Epithelial cell of proximal tubule (primary cell): ENCODE data around the gene TMEM25. TPM values are rescaled to one million over a fixed set of nuclear protein-coding genes. Genes with fewer than 3 reads are reported as not detected.
"Not testable (repeated sequence)": the region's sequence is repeated elsewhere in the genome, so short reads cannot be mapped to it uniquely, and the experiment has no call there.

Experiments used
- DNase-seq: peaks from one replicate; pipeline ENCODE4 v3.0.0-alpha.2; 2011; ENCODE audit warnings: low read depth
- H3K4me3 ChIP-seq: 2 replicates; pipeline ENCODE4 v1.5.1; 2011; ENCODE audit warnings: low read depth, mild to moderate bottlenecking, low read length
- total RNA-seq: library from RNA; depleted of rRNA; stranded (reverse); fragments of >200 nt; gene quantifications from 2 replicates; pipeline ENCODE4 v1.2.3, GENCODE V29; 2015
- TF ChIP-seq, protein P1 (sequence below): conservative IDR thresholded peaks from 2 replicates; pipeline ENCODE4 v1.5.1; 2012; ENCODE audit warnings: low read depth, mild to moderate bottlenecking, low read length

TMEM25 gene
- 25.4 and 40.5 TPM in 2 replicates for total RNA-seq

DNA sequence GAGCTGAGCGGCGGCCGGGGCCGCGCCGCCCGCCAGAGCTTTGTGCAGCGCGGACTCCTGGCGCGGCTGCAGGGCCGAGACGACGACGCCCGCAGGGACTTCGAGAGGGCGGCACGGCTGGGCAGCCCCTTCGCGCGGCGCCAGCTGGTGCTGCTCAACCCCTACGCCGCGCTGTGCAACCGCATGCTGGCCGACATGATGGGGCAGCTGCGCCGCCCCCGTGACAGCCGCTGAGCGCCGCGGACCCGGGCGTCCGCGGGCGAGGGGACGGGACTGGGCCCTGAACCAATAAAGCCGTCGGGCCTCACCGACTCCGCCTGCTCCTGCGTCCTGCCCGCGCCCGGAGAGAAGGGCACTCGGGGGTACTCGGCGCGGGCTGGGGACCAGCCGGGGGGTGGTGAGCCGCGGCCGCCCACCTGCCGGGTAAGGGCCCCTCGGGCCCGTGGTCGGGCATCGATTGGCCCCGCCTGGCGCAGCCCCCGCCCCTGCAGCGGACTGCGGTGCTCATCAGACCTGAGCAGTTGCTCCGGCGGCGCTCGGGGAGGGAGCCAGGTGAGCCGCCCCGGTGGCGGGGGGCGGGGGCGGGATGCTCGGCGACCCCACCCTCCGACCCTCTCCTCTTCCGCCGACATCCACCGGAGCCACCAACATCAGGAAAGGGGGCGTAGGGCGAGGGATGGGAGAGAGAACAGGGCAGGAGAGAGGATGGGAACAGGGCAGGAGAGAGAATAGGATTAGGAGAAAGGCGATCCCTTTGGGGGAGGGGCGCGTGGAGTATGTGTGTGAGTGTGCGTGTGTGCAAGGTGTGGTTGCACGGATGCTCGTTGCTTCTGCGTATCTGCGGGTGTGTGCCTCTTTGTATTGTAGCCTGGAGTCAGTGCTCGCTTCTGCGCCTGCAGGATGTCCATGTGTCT lies at the start of gene TMEM25:
Gene TMEM25, plus strand, starts transcription at position 510 of the 914 bp plus-strand sequence. CDS start 610 bp downstream, outside the sequence.
- peak within 1 kb of the TSS; percentile 82 for H3K4me3 ChIP-seq
- TF ChIP-seq, protein P1, sequence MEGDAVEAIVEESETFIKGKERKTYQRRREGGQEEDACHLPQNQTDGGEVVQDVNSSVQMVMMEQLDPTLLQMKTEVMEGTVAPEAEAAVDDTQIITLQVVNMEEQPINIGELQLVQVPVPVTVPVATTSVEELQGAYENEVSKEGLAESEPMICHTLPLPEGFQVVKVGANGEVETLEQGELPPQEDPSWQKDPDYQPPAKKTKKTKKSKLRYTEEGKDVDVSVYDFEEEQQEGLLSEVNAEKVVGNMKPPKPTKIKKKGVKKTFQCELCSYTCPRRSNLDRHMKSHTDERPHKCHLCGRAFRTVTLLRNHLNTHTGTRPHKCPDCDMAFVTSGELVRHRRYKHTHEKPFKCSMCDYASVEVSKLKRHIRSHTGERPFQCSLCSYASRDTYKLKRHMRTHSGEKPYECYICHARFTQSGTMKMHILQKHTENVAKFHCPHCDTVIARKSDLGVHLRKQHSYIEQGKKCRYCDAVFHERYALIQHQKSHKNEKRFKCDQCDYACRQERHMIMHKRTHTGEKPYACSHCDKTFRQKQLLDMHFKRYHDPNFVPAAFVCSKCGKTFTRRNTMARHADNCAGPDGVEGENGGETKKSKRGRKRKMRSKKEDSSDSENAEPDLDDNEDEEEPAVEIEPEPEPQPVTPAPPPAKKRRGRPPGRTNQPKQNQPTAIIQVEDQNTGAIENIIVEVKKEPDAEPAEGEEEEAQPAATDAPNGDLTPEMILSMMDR = no peak
- DNase-seq = no peak

DNA sequence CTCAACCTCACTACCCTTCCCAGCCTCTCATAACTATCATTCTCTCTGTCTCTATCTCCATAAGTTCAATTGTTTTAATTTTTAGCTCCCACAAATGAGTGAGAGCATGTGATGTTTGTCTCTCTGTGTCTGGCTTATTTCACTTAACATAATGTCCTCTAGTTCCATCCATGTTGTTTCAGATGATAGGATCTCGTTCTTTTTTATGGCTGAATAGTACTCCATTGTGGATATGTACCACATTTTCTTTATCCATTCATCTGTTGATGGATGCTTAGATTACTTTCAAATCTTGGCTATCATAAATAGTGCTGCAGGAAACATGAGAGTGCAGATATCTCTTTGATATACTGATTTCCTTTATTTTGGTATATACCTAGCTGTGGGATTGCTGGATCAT lies 49.8 kb upstream of the TMEM25 start:
- H3K4me3 ChIP-seq, DNase-seq: not testable (repeated sequence)

DNA sequence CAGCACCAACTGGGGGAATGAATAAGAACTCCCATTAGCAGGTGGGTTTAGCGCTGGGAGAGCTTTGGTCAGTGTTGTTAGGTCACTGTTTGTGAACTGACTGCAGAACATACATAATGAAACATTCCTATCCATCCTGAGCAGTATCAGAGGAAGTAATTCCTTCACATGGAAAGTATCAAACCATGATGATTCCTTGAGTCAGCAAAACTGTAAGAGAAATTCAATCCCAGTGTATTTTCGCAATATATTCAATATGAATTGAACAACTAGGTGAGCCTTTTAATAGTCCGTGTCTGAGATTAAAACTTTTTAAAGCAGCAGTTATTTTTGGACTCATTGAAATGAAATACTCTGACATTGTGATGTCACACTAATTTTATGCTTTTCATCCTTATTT lies 46.6 kb upstream of the TMEM25 start:
- TF ChIP-seq, protein P1 = no peak
- H3K4me3 ChIP-seq = no peak overlapping the region
- DNase-seq = no peak

DNA sequence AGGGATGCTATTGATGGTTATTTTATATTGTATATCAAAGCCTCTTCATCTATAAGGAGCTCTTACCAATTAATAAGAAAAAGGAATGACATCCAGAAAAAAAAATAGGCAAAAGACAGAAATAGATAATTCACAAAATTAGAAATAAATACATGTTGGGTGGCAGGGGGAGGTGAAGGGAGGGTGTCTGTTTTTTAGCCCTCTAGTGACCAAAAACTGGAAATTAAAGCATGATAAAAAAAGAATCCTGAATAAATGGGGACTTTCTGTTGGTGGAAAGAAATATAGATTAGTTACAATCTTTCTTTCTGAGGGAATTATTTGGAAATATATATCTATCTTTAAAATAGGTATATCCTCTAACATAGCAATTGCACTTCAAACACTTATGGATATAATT lies 45.7 kb upstream of the TMEM25 start:
- TF ChIP-seq, protein P1 = peak; percentile 20
- no peak for DNase-seq
- no peak overlapping the region for H3K4me3 ChIP-seq

DNA sequence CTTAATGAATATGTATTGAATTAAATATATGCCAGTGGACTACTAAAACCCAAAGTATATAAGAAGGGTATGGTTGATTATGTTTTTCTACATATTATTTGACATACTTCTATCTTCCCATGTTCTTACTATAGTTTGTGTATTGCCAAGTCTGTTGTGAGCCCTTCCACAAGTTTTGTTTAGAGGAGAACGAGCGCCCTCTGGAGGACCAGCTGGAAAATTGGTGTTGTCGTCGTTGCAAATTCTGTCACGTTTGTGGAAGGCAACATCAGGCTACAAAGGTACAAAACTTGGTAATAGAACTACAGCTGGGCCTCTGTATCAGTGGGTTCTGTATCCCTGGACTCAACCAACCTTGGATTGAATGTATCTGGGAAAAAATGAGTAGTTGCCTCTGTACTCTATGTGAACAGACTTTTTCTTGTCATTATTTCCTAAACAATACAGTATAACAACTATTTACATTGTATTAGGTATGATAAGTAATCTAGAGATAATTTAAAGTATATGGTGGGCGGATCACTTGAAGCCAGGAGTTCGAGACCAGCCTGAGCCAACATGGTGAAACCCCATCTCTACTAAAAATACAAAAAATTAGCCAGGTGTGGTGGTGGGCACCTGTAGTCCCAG lies 42.4 kb upstream of the TMEM25 start:
- peak; percentile 26 for DNase-seq
- H3K4me3 ChIP-seq = no peak overlapping the region
- TF ChIP-seq, protein P1 = peak; percentile 92

DNA sequence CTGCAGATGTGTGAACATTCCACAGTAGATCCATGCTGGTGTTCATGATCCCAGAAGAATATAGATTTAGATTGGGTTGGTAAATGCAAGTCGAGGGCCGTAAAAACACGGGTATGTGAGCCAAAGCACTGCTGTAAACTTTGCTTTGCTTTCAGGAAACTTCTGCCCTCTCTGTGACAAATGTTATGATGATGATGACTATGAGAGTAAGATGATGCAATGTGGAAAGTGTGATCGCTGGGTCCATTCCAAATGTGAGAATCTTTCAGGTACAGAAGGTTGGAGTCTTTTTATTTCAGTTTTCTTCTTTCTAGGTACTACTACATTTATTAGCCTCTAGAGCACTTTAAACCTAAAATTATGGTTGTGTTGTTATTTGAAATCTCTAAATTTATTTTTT lies 40.0 kb upstream of the TMEM25 start:
- no peak overlapping the region for H3K4me3 ChIP-seq
- no peak for DNase-seq
- TF ChIP-seq, protein P1 = no peak

DNA sequence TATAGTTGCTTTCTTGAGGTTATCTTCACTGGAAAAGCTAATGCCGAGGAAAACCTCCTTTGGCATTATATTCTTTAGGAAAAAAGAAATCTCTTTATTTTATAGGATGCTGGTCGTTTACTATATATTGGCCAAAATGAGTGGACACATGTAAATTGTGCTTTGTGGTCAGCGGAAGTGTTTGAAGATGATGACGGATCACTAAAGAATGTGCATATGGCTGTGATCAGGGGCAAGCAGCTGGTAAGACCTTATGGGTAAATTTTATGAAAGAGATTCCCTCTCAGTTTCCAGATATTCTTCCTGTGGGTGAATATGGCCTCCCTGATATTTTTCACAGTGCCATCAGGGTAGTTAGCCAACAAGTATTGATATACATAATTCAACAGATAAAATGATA lies 33.2 kb upstream of the TMEM25 start:
- DNase-seq = no peak
- H3K4me3 ChIP-seq = no peak overlapping the region
- TF ChIP-seq, protein P1 = no peak
